ENCODE results near the gene TRANK1. TPM values are rescaled to one million over a fixed set of nuclear protein-coding genes. Genes with fewer than 3 reads are reported as not detected.
"Not testable (repeated sequence)": the region's sequence is repeated elsewhere in the genome, so short reads cannot be mapped to it uniquely, and the experiment has no call there.

TRANK1 gene
- total RNA-seq, 4 donors from 2014 or later = 7.3 to 9.6 (median 8.2) TPM

DNA sequence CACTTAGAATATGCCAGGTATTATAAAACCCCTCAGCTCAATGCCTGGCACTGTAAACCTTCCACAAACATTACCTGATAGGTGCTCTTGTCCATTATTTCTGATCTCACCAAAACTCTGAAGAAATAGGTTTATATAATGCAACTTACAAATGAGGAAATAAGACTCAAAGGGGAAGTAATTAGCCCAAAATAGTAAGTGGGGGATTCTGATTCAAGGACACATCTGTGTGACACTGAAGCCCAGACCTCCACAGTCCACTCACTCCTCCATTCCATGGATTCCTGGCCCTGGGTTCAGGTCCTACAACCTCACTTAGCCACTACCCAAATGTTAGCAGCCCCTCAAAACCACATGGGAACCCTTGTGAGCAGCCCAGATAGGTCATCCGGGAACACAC, 49.9 kb downstream of the TRANK1 start:
- TF ChIP-seq EP300 (IDR thresholded peaks at IDR 0.05) = no peak
- 100% methylated on average over 1 of the region's 1 CpG for WGBS
- Histone ChIP-seq H3K27me3 (no peaks in the 10 kb centered on the region), H3K4me3 (no peak overlapping the region), H3K27ac (replicated peaks in 1 of 4) (no peak overlapping the region), H3K36me3 (peaks cover 6 to 70% (median 17%) of the 10 kb centered on the region in 4 donors), H3K9me3 (no peaks in the 10 kb centered on the region), H3K4me1 (peaks cover 0 to 13% (median 6%) of the 10 kb centered on the region in 4 donors)
- DNase-seq (ENCODE audit: extremely low spot score) = no peak
- intact Hi-C loops (cut with DNase I) = no loop called here

DNA sequence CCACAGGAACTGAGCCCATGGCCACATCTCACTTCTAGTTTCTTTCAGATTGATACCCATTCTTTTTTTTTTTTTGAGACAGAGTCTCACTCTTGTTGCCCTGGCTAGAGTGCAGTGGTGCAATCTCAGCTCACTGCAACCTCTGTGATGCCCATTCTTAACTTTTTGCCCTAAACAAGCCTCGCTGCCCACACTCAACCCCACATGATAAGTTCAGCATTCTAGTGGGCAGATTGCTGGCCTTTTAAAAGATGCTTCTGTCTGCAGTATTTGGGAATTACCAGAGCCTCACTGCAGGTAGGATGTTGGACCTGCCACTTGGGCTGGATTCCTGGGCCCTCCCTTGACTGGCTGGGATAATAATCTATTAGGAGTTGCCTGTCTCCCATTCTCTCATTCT, 51.0 kb downstream of the TRANK1 start:
- Histone ChIP-seq H3K4me3 (no peak overlapping the region), H3K9me3 (no peaks in the 10 kb centered on the region), H3K27ac (replicated peaks in 1 of 4) (no peak overlapping the region), H3K4me1 (peaks cover 0 to 13% (median 6%) of the 10 kb centered on the region in 4 donors), H3K36me3 (peaks cover 9 to 70% (median 22%) of the 10 kb centered on the region in 4 donors), H3K27me3 (no peaks in the 10 kb centered on the region)
- TF ChIP-seq, protein P1, sequence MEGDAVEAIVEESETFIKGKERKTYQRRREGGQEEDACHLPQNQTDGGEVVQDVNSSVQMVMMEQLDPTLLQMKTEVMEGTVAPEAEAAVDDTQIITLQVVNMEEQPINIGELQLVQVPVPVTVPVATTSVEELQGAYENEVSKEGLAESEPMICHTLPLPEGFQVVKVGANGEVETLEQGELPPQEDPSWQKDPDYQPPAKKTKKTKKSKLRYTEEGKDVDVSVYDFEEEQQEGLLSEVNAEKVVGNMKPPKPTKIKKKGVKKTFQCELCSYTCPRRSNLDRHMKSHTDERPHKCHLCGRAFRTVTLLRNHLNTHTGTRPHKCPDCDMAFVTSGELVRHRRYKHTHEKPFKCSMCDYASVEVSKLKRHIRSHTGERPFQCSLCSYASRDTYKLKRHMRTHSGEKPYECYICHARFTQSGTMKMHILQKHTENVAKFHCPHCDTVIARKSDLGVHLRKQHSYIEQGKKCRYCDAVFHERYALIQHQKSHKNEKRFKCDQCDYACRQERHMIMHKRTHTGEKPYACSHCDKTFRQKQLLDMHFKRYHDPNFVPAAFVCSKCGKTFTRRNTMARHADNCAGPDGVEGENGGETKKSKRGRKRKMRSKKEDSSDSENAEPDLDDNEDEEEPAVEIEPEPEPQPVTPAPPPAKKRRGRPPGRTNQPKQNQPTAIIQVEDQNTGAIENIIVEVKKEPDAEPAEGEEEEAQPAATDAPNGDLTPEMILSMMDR (IDR thresholded peaks at IDR 0.05) = no peak
- TF ChIP-seq POLR2A (IDR thresholded peaks at IDR 0.05; ENCODE audit: low read depth) = no peak
- TF ChIP-seq EP300 (IDR thresholded peaks at IDR 0.05) = no peak
- no peak for TF ChIP-seq POLR2AphosphoS5 (IDR thresholded peaks at IDR 0.05)
- WGBS = 100% methylated on average over 1 of the region's 1 CpG
- intact Hi-C loops (cut with DNase I) = no loop called here
- peak; percentile 50 for DNase-seq (ENCODE audit: extremely low spot score)

DNA sequence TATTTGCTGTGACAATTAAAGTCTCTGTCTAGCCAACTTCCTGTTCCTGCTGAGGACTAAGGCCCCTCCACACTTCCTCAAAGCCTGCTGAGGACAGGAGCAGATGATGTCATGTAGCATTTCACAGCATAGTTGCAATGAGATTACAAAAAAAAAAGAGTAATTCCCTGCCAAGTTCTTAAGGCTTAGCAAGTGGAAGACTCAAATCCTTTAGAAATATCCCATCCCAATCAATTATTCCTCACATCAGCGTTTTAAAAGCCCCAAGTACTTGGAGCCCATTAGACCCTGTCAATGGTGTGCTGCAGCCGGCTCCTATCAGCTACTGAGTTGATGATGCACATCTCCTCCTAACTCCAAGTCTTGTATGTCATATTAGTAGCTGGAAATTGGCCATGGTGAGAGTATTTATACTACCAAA, 51.7 kb downstream of the TRANK1 start:
- TF ChIP-seq, protein P1 (IDR thresholded peaks at IDR 0.05) = no peak
- TF ChIP-seq POLR2AphosphoS5 (IDR thresholded peaks at IDR 0.05) = peak; percentile 8 to 43
- peak; percentile 79 for DNase-seq (ENCODE audit: extremely low spot score)
- Histone ChIP-seq H3K4me3 (no peak overlapping the region), H3K4me1 (peaks cover 0 to 13% (median 6%) of the 10 kb centered on the region in 4 donors), H3K27me3 (no peaks in the 10 kb centered on the region), H3K27ac (replicated peaks in 1 of 4) (no peak overlapping the region), H3K9me3 (no peaks in the 10 kb centered on the region), H3K36me3 (peaks cover 6 to 70% (median 21%) of the 10 kb centered on the region in 4 donors)
- intact Hi-C loops (cut with DNase I) = no loop called here
- 50% methylated on average over 2 of the region's 2 CpGs for WGBS

DNA sequence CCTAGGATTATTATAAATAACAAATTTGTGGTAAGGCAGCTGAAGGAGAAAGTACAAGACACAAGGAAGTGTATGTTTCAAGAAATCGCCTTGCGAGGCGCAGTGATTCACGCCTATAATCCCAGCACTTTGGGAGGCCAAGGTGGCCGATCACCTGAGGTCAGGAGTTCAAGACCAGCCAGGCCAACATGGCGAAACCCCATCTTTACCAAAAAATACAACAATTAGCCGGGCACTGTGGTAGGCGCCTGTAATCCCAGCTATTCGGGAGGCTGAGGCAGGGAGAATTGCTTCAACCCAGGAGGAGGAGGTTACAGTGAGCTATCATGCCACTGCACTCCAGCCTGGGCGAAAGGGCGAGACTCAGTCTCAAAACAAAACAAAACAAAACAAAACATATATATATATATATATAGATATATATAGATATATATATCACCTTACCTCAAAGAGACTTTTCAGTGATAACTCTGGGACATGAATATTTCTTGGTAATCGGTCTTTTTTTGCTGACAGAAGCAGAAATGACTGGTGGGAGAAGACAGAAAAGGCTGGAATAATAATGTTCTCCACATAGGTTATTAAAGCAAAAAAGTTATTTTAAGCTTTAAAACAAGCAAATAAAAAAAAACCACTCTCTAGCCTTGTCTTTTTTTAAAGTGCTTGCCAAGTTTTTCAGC, 52.3 kb downstream of the TRANK1 start:
- peaks cover 6 to 70% (median 23%) of the 10 kb centered on the region in 4 donors for H3K36me3 ChIP-seq
- no peak overlapping the region for H3K27ac ChIP-seq (replicated peaks in 1 of 4)

DNA sequence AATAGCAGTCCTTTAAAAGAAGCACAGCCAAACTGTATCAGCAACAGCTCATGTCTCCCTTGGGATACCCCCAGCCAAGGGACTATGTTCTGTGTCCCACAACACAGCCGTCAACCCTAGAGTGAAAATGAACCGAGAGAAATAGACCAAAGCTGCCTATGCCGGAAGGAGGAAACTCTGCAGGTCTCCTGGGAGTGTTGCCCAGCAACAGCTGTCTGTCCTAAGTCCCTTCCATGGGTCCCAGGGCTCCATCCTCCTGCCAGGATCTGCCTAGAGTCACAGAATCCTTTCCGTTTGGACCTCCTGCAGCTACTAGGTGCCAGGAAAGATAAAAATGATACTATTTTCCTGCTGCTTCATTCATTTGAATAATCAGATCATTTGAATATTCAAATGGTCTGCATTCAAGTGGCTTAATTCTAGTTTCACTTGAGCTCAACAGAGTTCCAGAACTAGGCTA, 53.1 kb downstream of the TRANK1 start:
- H3K9me3 ChIP-seq = no peaks in the 10 kb centered on the region
- WGBS = 78% methylated on average over 4 of the region's 4 CpGs
- no peak overlapping the region for H3K4me3 ChIP-seq
- intact Hi-C loops (cut with DNase I) = no loop called here
- no peak overlapping the region for H3K27ac ChIP-seq (replicated peaks in 1 of 4)
- H3K36me3 ChIP-seq = peaks cover 6 to 65% (median 24%) of the 10 kb centered on the region in 4 donors
- TF ChIP-seq POLR2A (IDR thresholded peaks at IDR 0.05; ENCODE audit: low read depth) = no peak
- no peak for TF ChIP-seq POLR2AphosphoS5 (IDR thresholded peaks at IDR 0.05)
- no peak for TF ChIP-seq EP300 (IDR thresholded peaks at IDR 0.05)
- TF ChIP-seq, protein P1 (IDR thresholded peaks at IDR 0.05) = no peak
- no peaks in the 10 kb centered on the region for H3K27me3 ChIP-seq
- peaks cover 0 to 13% (median 6%) of the 10 kb centered on the region in 4 donors for H3K4me1 ChIP-seq
- DNase-seq (ENCODE audit: extremely low spot score) = peak; percentile 34

More for the DNA sequence above, 52.3 kb downstream of the TRANK1 start:
- Histone ChIP-seq H3K4me3 (no peak overlapping the region), H3K4me1 (peaks cover 0 to 13% (median 6%) of the 10 kb centered on the region in 4 donors), H3K9me3 (no peaks in the 10 kb centered on the region), H3K27me3 (no peaks in the 10 kb centered on the region)
- WGBS = 87% methylated on average over 12 of the region's 12 CpGs
- intact Hi-C loops (cut with DNase I) = no loop called here
- TF ChIP-seq EP300 (IDR thresholded peaks at IDR 0.05) = no peak
- TF ChIP-seq, protein P1 (IDR thresholded peaks at IDR 0.05) = no peak
- DNase-seq (ENCODE audit: extremely low spot score) = peak; percentile 24

DNA sequence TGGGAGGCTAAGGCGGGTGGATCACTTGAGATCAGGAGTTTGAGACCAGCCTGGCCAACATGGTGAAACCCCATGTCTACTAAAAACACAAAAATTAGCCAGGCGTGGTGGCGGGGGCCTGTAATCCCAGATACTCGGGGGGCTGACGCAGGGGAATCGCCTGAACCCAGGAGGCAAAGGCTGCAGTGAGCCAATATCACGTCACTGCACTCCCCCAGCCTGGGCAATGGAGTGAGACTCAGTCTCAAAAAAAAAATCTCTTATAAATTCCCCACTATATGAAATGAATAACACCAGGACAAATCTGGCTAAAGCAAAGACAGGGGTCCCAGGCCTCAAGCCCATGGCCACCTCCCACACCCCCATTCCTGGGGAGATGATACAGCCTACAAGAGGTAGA, 53.8 kb downstream of the TRANK1 start:
- 78% methylated on average over 7 of the region's 7 CpGs for WGBS
- peak; percentile 10 for DNase-seq (ENCODE audit: extremely low spot score)
- H3K4me1 ChIP-seq = peaks cover 0 to 13% (median 6%) of the 10 kb centered on the region in 4 donors
- intact Hi-C loops (cut with DNase I); H3K9me3 ChIP-seq; H3K27me3 ChIP-seq; H3K4me3 ChIP-seq; H3K27ac ChIP-seq (replicated peaks in 1 of 4): not testable (repeated sequence)
- peaks cover 6 to 66% (median 24%) of the 10 kb centered on the region in 4 donors for H3K36me3 ChIP-seq

Data from esophagus muscularis mucosa (tissue), 4 donors.